Memory B cell (primary cell): ENCODE results near the gene MEP1A.
"Not testable (repeated sequence)": the region's sequence is repeated elsewhere in the genome, so short reads cannot be mapped to it uniquely, and the experiment has no call there.

Experiments used
- ATAC-seq: fragments of 150-1000 bp; cut with Tn5 transposase; 2 replicates; pipeline ENCODE4 v1.10.0; 2021; ENCODE audit warnings: low read depth, mild to moderate bottlenecking, moderate library complexity
- DNase-seq, 2 donors: peaks; one replicate each; pipeline ENCODE4 v3.0.0; 2022; ENCODE audit warnings: low spot score in 2 of 2
- H3K27ac Mint-ChIP-seq: one replicate; pipeline ENCODE4 v1.8.0; 2022; ENCODE audit warnings: mild to moderate bottlenecking, moderate library complexity, mixed read lengths
- H3K27me3 Mint-ChIP-seq: one replicate; pipeline ENCODE4 v1.8.0; 2022; ENCODE audit warnings: mixed read lengths
- H3K36me3 Mint-ChIP-seq: one replicate; pipeline ENCODE4 v1.8.0; 2022; ENCODE audit warnings: mild to moderate bottlenecking, mixed read lengths
- H3K4me1 Mint-ChIP-seq: one replicate; pipeline ENCODE4 v1.8.0; 2022; ENCODE audit warnings: mixed read lengths
- H3K4me3 Mint-ChIP-seq: one replicate; pipeline ENCODE4 v1.8.0; 2022; ENCODE audit warnings: mild to moderate bottlenecking, moderate library complexity, mixed read lengths
- H3K9me3 Mint-ChIP-seq: one replicate; pipeline ENCODE4 v1.8.0; 2022; ENCODE audit warnings: mixed read lengths

The MEP1A gene

DNA sequence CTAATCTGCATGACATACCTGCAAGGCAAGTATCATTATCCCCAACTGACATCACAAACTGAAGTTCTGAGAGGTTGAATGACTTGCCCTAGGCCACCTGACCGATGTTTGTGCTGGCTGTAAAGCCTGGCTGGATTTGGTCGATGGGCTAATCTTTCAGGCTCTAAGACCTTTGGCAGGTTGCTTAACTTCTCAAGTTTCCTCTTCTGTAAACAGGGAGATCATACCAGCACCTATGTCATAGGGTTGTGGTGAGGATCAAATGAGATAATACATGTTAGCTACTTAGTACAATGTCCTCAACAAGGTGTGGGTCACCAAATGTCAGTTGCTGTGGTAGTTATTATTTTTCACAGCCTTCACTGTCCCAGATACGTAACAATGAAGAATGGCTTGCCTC is 32.3 kb upstream of the MEP1A start:
- Mint-ChIP-seq H3K36me3 (peaks cover 2% of the 10 kb centered on the region), H3K27me3 (peaks cover 3% of the 10 kb centered on the region), H3K4me1 (no peaks in the 10 kb centered on the region), H3K4me3 (no peak overlapping the region), H3K27ac (no peak overlapping the region), H3K9me3 (no peaks in the 10 kb centered on the region)
- DNase-seq (no peak), ATAC-seq (no peak)

DNA sequence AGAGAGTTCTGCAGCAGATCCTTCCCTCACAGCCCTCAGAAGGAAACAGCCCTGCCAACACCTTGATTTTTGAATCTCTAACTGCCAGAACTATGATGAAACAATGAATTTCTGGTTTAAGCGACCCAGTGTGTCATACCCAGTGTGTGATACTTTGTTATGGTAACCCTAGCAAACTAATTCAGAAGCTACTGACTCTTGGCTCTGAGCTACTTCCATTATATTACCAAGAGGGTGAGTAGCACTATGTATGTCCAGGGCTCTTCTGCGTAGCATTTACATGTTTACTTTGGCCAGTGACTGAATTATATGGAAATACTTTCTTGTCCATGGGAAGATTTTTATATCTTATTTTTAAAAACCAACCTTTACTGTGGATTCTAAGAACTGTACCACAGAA is 29.7 kb upstream of the MEP1A start:
- Mint-ChIP-seq H3K27me3 (peaks cover 3% of the 10 kb centered on the region), H3K4me1 (no peaks in the 10 kb centered on the region), H3K4me3 (no peak overlapping the region), H3K9me3 (peaks cover 6% of the 10 kb centered on the region), H3K36me3 (peaks cover 2% of the 10 kb centered on the region), H3K27ac (no peak overlapping the region)
- ATAC-seq, result no peak
- DNase-seq, result no peak

DNA sequence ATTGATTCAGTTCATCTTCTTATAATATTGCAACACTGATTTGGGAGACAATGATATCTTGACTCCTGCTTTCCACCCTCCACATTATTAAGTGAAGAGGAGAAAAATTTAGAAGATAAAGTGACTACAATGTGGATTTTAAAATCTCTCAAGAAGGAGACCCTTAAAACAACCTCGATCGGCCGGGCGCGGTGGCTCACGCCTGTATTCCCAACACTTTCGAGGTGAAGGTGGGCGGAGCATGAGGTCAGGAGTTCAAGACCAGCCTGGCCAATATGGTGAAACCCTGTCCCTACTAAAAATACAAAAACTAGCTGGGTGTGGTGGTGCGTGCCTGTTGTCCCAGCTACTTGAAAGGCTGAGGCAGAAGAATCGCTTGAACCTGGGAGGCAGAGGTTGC is 28.9 kb upstream of the MEP1A start:
- not testable (repeated sequence) for H3K9me3 Mint-ChIP-seq, H3K4me3 Mint-ChIP-seq, H3K4me1 Mint-ChIP-seq, DNase-seq, H3K27me3 Mint-ChIP-seq, H3K27ac Mint-ChIP-seq, ATAC-seq, H3K36me3 Mint-ChIP-seq

DNA sequence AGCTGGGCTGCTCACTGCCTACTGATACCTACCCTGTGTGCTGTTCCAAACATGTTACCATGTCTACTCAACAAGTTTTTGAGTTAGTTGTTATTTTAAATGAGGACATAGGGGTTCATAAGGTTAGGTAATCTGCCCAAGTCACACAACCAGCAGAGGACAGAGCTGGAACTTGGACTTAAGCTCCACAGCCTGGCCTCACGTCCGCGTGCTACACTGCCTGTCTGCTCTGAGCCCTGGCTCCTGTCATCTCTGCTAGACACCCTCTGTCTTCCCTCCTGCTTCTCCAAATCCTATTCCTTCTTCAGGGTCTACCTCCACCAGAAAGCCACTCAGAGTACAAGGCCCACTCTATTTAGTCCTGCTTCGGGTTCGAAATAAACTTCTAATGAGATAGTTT is 28.2 kb upstream of the MEP1A start:
- Mint-ChIP-seq H3K27me3 (peaks cover 2% of the 10 kb centered on the region), H3K27ac (no peak overlapping the region), H3K4me3 (no peak overlapping the region), H3K9me3 (peaks cover 6% of the 10 kb centered on the region), H3K36me3 (peaks cover 2% of the 10 kb centered on the region), H3K4me1 (no peaks in the 10 kb centered on the region)
- DNase-seq, result no peak
- ATAC-seq, result no peak

DNA sequence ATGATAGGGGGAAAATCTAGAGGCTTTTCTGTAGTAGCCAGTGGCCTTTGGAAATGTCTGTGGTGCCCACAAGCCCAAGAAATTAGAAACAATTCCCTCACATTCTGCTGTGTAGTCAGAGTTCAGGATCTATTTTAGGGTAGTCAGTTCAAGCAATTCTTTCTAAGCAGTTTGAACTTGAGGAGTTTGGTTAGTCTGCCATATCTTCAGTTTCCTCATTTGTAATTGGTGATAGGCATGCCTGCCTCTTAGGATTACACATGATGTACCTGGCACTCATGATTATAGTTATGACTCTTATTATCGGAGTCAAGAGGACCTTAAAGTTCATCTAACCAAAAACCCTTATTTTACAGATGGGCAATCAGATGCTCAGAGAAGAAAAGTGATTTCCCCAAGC is 21.2 kb upstream of the MEP1A start:
- H3K9me3 Mint-ChIP-seq, result peaks cover 3% of the 10 kb centered on the region
- no peak overlapping the region for H3K27ac Mint-ChIP-seq
- ATAC-seq, result no peak
- H3K36me3 Mint-ChIP-seq, result no peaks in the 10 kb centered on the region
- H3K27me3 Mint-ChIP-seq, result peaks cover 1% of the 10 kb centered on the region
- H3K4me3 Mint-ChIP-seq, result no peak overlapping the region
- no peaks in the 10 kb centered on the region for H3K4me1 Mint-ChIP-seq
- DNase-seq, result no peak

DNA sequence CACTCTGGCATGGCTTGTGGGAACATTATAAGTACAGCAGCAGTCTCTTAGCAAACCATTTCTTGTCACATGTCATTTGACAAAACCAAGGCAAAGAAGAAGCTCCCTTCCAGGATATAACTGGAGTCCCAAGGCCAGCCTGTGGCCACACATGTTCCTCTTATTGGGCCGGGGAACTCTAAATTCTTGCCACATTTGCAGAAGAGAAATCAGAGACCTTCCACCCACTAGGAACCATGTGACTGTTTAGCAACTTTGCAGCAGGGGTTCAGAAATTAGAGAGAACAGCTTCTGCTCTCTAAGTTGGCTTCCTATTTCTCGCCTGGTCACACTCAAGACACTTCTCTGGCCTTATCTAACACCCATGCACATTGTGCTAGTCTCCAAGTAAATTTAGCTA is 20.4 kb upstream of the MEP1A start:
- ATAC-seq (peak; percentile 56), DNase-seq (no peak)
- H3K9me3 Mint-ChIP-seq, result peaks cover under 1% of the 10 kb centered on the region
- no peak overlapping the region for H3K4me3 Mint-ChIP-seq
- no peak overlapping the region for H3K27ac Mint-ChIP-seq
- H3K4me1 Mint-ChIP-seq, result no peaks in the 10 kb centered on the region
- peaks cover 1% of the 10 kb centered on the region for H3K27me3 Mint-ChIP-seq
- no peaks in the 10 kb centered on the region for H3K36me3 Mint-ChIP-seq

DNA sequence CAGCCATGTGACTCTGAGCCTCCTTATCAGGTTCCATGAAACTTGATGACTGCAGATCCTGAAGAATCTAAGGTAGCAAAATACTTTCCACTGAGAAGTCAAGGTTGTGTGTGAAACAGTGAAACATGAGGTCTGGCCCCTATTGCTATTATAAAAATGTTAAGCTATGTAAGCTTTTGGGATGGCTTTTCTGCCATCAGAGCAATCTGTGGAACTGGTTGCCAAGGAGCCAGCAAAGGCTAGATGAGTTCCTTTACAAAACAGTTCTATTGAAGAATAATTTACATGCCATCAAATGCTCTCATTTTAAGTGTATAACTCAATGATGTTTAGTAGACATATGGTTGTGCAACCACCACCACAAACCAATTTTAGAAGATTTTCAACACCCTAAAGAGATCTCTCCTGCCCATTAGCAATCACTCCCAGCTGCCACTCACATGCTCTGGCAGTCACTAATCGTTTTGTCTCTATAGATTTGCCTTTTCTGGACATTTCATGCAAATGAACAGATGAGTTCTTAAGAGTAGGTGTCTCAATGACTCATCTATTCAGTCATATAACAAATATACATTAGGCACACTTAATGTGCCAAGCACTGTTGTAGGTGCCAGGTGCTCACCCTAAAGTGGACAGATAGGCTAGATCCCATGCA is 19.9 kb upstream of the MEP1A start:
- Mint-ChIP-seq H3K36me3 (no peaks in the 10 kb centered on the region), H3K4me1 (no peaks in the 10 kb centered on the region), H3K27me3 (peaks cover 1% of the 10 kb centered on the region), H3K4me3 (no peak overlapping the region), H3K27ac (no peak overlapping the region), H3K9me3 (no peaks in the 10 kb centered on the region)
- no peak for ATAC-seq
- no peak for DNase-seq

DNA sequence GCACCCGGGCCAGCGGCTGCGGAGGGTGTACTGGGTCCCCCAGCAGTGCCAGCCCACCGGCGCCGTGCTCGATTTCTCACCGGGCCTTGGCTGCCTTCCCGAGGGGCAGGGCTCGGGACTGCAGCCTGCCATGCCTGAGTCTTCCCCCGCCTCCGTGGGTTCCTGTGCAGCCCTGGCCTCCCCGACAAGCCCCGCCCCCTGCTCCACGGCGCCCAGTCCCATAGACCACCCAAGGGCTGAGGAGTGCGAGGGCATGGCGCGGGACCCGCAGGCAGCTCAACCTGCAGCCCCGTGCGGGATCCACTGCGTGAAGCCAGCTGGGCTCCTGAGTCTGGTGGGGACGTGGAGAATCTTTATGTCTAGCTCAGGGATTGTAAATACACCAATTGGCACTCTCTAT is 18.5 kb upstream of the MEP1A start:
- DNase-seq, ATAC-seq, H3K4me1 Mint-ChIP-seq, H3K36me3 Mint-ChIP-seq, H3K27ac Mint-ChIP-seq, H3K4me3 Mint-ChIP-seq, H3K27me3 Mint-ChIP-seq, H3K9me3 Mint-ChIP-seq: not testable (repeated sequence)

DNA sequence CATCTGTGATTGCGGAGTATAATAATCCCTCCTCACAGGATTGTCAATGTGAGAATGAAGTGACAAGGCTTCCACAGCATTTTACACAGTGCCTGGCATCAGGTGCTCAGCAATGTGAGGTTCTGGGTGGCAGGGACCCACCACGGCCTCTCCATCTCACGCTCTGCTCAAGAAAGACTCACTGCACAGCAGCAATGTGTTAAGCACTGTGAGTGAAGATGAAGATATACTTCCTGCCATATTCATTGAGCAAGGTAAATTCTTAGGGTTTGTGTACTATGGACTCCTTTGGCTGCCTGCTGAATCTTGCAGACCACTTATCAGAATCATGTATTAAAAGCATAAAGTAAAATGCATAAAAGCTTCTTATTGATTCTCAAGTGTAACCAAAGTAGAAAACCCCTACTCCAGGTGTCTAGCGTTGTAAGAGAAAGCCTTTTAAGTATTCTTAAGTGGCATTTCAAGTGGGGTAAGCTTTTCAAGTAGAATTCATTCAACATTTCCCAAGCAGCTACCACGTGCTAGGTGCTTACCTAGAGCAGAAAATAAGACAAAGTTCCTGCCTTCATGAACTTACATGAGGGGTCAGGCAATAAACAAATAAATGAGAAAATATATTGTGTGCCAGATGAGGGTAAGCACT is 17.0 kb upstream of the MEP1A start:
- H3K4me3 Mint-ChIP-seq, result no peak overlapping the region
- no peaks in the 10 kb centered on the region for H3K9me3 Mint-ChIP-seq
- H3K4me1 Mint-ChIP-seq, result no peaks in the 10 kb centered on the region
- H3K27ac Mint-ChIP-seq, result no peak overlapping the region
- no peak for ATAC-seq
- DNase-seq, result no peak
- H3K36me3 Mint-ChIP-seq, result no peaks in the 10 kb centered on the region
- peaks cover 1% of the 10 kb centered on the region for H3K27me3 Mint-ChIP-seq

DNA sequence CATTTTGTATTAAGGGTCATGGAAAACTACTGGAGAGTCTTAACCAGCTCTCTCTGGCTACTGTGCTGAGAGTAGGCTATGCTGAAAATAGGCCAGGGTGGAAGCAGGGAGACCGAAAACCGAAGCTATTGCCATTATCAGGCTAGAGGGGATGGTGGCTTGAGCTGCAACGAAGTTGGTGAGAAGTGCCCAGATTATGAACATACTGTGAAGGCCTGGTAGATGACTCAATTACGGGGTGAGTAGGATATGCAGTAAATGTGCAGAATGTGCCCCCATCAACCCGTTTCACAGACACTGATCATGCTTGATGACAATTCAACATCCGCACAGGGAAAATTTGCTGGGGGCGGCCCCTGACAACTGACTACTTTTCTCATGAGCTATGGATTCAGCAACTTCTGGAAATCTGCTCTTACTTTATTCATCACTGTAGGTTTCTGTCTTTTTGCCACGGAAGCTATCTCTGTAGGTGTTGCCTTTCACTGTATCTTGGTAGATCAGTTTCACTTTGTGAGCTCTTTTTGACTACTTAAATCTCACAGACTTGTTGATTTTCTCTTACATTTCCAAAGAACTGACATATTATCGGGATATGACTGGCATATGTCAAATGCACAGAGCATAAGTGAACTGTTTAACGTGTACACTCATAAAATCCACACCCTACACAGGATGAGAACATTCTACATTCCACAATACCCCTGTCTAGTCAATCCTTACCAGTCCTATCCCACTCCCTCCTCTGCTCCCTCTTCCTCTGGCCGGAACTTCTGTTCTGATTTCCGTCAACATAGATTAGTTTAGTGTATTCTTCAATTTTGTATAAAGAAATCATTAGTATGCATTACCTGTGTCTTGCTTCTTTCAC is 15.5 kb upstream of the MEP1A start:
- Mint-ChIP-seq H3K36me3 (no peaks in the 10 kb centered on the region), H3K27me3 (peaks cover 3% of the 10 kb centered on the region), H3K27ac (no peak overlapping the region), H3K4me3 (no peak overlapping the region), H3K9me3 (no peaks in the 10 kb centered on the region), H3K4me1 (no peaks in the 10 kb centered on the region)
- DNase-seq (no peak), ATAC-seq (no peak)

DNA sequence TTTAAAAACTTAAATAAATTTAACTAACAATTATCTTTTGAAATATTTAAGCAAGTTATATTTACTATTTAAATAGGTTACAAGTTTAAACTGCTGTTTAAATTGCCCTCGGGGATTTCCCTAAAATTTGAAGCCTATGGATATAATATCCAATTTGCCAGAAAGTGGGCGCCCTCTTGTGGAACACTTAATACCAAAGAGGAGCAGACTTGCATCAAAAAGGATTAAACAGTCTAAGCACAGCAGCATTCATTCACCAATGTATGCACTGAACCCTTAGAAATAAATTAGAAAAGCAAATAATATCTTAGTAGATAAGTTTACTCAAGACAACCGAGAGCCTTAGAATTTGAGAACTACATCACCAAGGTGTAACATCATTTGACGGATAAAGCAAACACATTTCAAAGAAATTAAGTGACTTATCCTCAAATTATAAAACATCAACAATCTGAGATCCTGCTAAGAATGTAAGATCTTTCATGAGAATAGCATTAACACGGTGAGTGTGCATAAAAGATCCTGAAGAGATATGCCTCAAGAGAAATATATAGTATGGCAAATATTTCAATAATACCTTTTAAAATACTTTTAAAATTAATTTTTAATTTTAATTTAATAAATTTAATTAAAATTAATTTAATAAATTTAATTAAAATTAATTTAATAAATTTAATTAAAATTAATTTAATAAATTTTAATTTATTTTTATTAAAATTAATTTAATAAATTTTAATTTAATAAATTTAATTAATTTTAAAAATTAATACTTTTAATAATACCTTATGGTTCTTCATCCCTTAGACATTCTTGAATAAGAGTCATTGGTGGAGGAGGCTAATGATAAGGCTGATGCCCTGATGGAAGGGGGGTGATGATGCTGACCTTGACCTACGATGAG is 11.5 kb upstream of the MEP1A start:
- no peaks in the 10 kb centered on the region for H3K9me3 Mint-ChIP-seq
- no peak overlapping the region for H3K27ac Mint-ChIP-seq
- H3K36me3 Mint-ChIP-seq, result no peaks in the 10 kb centered on the region
- no peak overlapping the region for H3K4me3 Mint-ChIP-seq
- no peak for ATAC-seq
- peaks cover 3% of the 10 kb centered on the region for H3K27me3 Mint-ChIP-seq
- DNase-seq, result peak in 1 of 2 donors; percentile 11
- H3K4me1 Mint-ChIP-seq, result no peaks in the 10 kb centered on the region

DNA sequence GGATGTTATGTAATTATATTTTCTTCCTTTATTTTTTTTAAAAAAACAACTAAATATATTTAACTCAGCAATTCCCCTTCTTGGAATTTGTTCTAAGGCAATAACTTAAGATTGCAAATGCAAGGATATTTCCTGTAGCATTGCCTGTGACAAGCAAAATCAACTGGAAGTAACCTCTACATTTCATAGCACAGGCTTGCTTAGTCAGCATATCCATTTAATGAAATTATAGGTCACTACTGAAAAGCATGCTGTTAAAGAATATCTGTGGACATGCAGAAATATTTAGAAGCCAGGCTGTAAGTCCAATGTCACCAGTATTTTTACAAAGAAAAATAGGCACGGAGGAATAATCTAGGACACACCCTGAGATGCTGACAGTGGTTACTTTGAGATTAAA is 8.7 kb upstream of the MEP1A start:
- Mint-ChIP-seq H3K27me3 (peaks cover 3% of the 10 kb centered on the region), H3K4me3 (no peak overlapping the region), H3K9me3 (no peaks in the 10 kb centered on the region), H3K27ac (no peak overlapping the region), H3K4me1 (no peaks in the 10 kb centered on the region), H3K36me3 (no peaks in the 10 kb centered on the region)
- DNase-seq, result no peak
- ATAC-seq, result no peak

DNA sequence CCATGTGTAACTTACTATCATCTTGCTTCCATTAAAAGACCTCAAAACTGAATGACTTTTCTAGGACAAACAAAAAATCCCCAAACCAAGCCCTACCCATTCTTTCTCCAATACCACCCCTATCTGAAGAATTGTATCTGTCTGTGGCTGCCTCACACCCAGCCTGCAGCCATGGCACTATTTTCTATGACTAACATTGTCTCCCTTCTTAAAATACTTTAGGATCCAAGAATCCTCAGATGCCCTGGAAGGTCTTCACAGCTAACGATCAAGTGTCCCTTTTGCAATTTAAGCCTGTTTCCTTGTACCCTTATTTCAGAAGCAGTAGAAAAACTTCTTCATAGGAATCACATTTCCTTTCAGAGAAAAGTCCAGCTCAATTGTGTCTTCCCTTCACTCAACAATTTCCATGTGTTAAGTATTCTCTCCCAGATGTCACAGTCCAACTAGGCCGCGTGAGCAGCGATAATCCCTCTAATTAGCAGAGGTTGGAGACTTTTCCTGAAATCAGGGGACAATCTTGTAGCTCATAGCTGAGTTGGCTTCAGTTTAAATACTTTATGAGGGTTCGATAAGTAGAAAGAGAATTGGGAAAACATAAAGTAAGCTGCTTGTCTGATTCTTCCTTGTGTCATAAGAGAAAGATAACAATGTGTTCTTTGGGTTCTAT is 5.2 kb upstream of the MEP1A start:
- Mint-ChIP-seq H3K9me3 (no peaks in the 10 kb centered on the region), H3K36me3 (no peaks in the 10 kb centered on the region), H3K4me1 (no peaks in the 10 kb centered on the region), H3K27me3 (no peaks in the 10 kb centered on the region), H3K27ac (no peak overlapping the region), H3K4me3 (no peak overlapping the region)
- ATAC-seq (no peak), DNase-seq (no peak)
